DND-41 (cell line): ENCODE results near the gene TMA16.

Experiments used
- EZH2 ChIP-seq: IDR thresholded peaks from 3 replicates; pipeline ENCODE4 v1.6.1; 2012; ENCODE audit warnings: borderline replicate concordance, low read depth, mild to moderate bottlenecking, moderate library complexity, low read length, inconsistent platforms; ENCODE audit not compliant: severe bottlenecking
- TF ChIP-seq, protein P1 (sequence below): IDR thresholded peaks from 2 replicates; pipeline ENCODE4 v1.5.1; 2012; ENCODE audit warnings: borderline replicate concordance, low read length, moderate library complexity, mild to moderate bottlenecking; ENCODE audit not compliant: poor library complexity, severe bottlenecking; ENCODE audit errors: extremely low read depth

- TF ChIP-seq, protein P1, sequence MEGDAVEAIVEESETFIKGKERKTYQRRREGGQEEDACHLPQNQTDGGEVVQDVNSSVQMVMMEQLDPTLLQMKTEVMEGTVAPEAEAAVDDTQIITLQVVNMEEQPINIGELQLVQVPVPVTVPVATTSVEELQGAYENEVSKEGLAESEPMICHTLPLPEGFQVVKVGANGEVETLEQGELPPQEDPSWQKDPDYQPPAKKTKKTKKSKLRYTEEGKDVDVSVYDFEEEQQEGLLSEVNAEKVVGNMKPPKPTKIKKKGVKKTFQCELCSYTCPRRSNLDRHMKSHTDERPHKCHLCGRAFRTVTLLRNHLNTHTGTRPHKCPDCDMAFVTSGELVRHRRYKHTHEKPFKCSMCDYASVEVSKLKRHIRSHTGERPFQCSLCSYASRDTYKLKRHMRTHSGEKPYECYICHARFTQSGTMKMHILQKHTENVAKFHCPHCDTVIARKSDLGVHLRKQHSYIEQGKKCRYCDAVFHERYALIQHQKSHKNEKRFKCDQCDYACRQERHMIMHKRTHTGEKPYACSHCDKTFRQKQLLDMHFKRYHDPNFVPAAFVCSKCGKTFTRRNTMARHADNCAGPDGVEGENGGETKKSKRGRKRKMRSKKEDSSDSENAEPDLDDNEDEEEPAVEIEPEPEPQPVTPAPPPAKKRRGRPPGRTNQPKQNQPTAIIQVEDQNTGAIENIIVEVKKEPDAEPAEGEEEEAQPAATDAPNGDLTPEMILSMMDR: no peak
- TF ChIP-seq EZH2: no peak
Measured at GRCh38 chr4:163540977-163541376, 46.5 kb downstream of the TMA16 start.
